ENCODE data around the gene ABLIM1.

GRCh38 chr10:114498413-114499111 is 159.5 kb downstream of the ABLIM1 start:
- TF ChIP-seq CTCF (IDR thresholded peaks at IDR 0.05) (no peak), TEAD1 (CRISPR knock-in tag; IDR thresholded peaks at IDR 0.05) (no peak), ATF6 (CRISPR knock-in tag; IDR thresholded peaks at IDR 0.05) (no peak), NR2C2 (CRISPR knock-in tag; IDR thresholded peaks at IDR 0.05) (no peak), MXD4 (CRISPR knock-in tag; IDR thresholded peaks at IDR 0.05; ENCODE audit: borderline replicate concordance) (no peak), TCF7 (CRISPR knock-in tag; IDR thresholded peaks at IDR 0.05; ENCODE audit: low read depth) (no peak), KAT7 (CRISPR knock-in tag; IDR thresholded peaks at IDR 0.05; ENCODE audit: borderline replicate concordance) (no peak), ATF2 (CRISPR knock-in tag; IDR thresholded peaks at IDR 0.05; ENCODE audit: borderline replicate concordance, low read depth) (no peak), CREB1 (CRISPR knock-in tag; IDR thresholded peaks at IDR 0.05) (no peak)
